Measurements from ENCODE around the gene GGNBP2. TPM values are rescaled to one million over a fixed set of nuclear protein-coding genes. Genes with fewer than 3 reads are reported as not detected.
A peak's percentile ranks its signal among the peaks of the same experiment; 100 is the strongest.

The GGNBP2 gene
- total and polyA plus RNA-seq, 3 experiments from 2014 or later: 63.3 to 67.0 (median 65.1) TPM

DNA sequence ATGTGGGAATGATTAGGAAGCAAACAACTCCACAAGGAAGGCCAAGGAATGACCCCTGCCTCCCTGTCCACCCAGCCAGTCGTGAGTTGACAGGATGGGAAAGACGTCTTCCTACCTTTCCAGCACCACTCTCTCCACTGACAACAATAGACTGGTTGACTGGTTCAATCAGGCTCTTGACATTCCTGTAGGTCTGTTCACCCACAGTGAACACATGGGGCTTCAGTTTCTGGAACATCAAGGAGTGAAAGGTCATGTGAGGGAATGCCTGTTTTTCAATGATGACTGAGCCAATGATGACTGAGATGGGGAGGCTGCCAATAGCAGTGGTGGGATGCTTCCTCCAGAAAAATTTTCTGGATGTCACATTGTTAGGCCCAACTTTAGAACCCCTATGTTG, 19.6 kb upstream of the GGNBP2 start:
- peaks cover 7 to 64% (median 15%) of the 10 kb centered on the region in 3 donors for H3K36me3 Mint-ChIP-seq
- ChIA-PET CTCF (interaction anchor here (2.9 kb wide), 1 partner anchor 9 kb away, joined by 13 read pairs; the partner anchor contains the start of genes MYO19 and PIGW), POLR2A (no interaction called here)
- no peak overlapping the region for H3K4me3 Mint-ChIP-seq
- no peaks in the 10 kb centered on the region for H3K9me3 Mint-ChIP-seq
- H3K27me3 Mint-ChIP-seq: no peaks in the 10 kb centered on the region
- peaks cover 8 to 12% (median 8%) of the 10 kb centered on the region in 3 donors for H3K4me1 Mint-ChIP-seq
- Histone ChIP-seq H3K36me3 (ENCODE audit: insufficient read depth, low read length) (peaks cover 9% of the 10 kb centered on the region), H3K9me3 (ENCODE audit: low read length) (no peaks in the 10 kb centered on the region), H3K27me3 (ENCODE audit: insufficient read depth, low read length, poor library complexity, severe bottlenecking) (no peaks in the 10 kb centered on the region), H3K4me1 (ENCODE audit: insufficient read depth, low read length) (no peaks in the 10 kb centered on the region), H3K4me3 (ENCODE audit: low read length) (no peak overlapping the region), H3K27ac (ENCODE audit: low read depth, low read length) (no peak overlapping the region)
- DNase-seq: no peak
- peak overlapping the region in 1 of 8 donors; percentile 51 for H3K27ac Mint-ChIP-seq

DNA sequence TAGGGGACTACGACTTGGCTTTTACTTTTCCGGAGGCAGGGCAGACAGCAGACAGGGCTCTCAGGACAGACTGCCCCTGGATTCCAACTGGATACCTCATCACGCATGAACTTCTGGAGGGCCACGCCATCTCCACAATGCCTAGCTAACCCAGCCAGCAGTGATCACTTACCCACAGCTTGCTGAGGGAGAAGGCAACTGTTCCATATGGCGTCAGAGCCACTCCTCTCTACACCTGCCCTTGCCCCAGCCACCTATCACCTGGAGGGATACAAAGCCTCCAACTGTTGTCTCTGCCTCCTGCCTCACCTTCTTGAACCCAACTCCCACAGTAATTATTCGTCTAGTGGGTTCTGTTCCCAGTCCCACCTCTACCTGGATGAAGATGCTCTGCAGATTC, 18.8 kb upstream of the GGNBP2 start:
- Mint-ChIP-seq H3K4me3 (no peak overlapping the region), H3K27me3 (no peaks in the 10 kb centered on the region), H3K4me1 (peaks cover 8 to 12% (median 8%) of the 10 kb centered on the region in 3 donors), H3K36me3 (peaks cover 0 to 59% (median 9%) of the 10 kb centered on the region in 3 donors), H3K27ac (no peak overlapping the region), H3K9me3 (no peaks in the 10 kb centered on the region)
- no peak overlapping the region for H3K4me3 ChIP-seq (ENCODE audit: low read length)
- H3K36me3 ChIP-seq (ENCODE audit: insufficient read depth, low read length): peaks cover 9% of the 10 kb centered on the region
- no peaks in the 10 kb centered on the region for H3K4me1 ChIP-seq (ENCODE audit: insufficient read depth, low read length)
- POLR2A ChIA-PET: no interaction called here
- H3K27ac ChIP-seq (ENCODE audit: low read depth, low read length): no peak overlapping the region
- H3K9me3 ChIP-seq (ENCODE audit: low read length): no peaks in the 10 kb centered on the region
- DNase-seq: no peak
- CTCF ChIA-PET: no interaction called here
- H3K27me3 ChIP-seq (ENCODE audit: insufficient read depth, low read length, poor library complexity, severe bottlenecking): no peaks in the 10 kb centered on the region

DNA sequence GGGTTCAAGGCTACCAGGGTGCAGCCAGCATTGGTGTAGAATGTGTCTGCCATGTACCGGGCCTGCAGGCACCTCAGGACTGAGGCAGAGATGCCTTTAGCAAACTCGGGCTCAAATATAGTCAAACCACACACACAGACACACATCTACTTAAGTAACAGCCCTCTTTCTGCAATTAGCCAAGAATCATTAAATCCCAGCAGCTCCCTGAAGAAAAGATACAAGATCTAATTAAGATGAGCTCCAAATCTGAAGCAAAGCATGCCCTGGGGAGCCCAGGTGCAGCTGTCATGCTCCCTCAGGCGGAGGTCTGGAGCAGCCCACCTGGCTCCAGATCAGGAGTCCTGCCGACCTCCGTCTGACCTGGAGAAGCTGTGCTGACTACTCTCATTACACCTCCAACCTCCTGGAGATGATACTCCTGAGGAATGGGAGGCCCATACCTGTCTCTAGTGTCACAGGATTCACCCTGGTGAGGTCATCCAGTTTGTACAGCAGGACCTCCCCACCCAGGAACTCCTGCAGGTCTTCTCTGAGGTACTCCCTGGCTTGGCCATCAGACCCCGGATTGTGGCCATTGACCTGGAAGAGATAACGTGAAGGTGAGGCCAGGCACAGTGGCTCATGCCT, 17.0 kb upstream of the GGNBP2 start:
- Mint-ChIP-seq H3K27ac (peak overlapping the region in 1 of 8 donors; percentile 8), H3K36me3 (peaks cover 0 to 60% (median 11%) of the 10 kb centered on the region in 3 donors)
- POLR2A ChIA-PET: no interaction called here

DNA sequence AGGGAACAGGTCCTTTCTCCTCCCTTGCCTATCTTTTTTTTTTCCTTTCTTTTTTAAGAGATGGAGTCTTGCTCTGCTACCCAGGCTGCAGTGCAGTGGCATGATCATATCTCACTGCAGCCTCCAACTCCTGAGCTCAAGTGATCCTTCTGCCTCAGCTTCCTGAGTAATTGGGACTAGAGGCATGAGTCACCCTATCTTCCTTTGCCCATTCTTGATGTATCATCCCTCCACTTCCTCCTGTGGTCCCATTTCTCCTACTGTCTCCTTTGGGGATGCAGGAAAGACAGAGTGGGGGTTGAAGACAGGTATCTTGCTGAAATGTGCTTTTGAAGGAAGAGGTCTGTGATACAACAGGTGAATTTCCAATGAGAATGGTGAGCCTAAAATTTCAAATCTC, 15.6 kb upstream of the GGNBP2 start:
- peaks cover 10 to 21% (median 15%) of the 10 kb centered on the region in 3 donors for H3K4me1 Mint-ChIP-seq
- Histone ChIP-seq H3K4me3 (ENCODE audit: low read length) (no peak overlapping the region), H3K27ac (ENCODE audit: low read depth, low read length) (no peak overlapping the region), H3K36me3 (ENCODE audit: insufficient read depth, low read length) (peaks cover 9% of the 10 kb centered on the region), H3K27me3 (ENCODE audit: insufficient read depth, low read length, poor library complexity, severe bottlenecking) (no peaks in the 10 kb centered on the region), H3K9me3 (ENCODE audit: low read length) (no peaks in the 10 kb centered on the region), H3K4me1 (ENCODE audit: insufficient read depth, low read length) (peaks cover 7% of the 10 kb centered on the region)
- H3K36me3 Mint-ChIP-seq: peaks cover 0 to 59% (median 10%) of the 10 kb centered on the region in 3 donors
- H3K27me3 Mint-ChIP-seq: no peaks in the 10 kb centered on the region
- H3K4me3 Mint-ChIP-seq: no peak overlapping the region
- H3K9me3 Mint-ChIP-seq: no peaks in the 10 kb centered on the region
- no peak for DNase-seq
- POLR2A ChIA-PET: no interaction called here
- CTCF ChIA-PET: no interaction called here
- H3K27ac Mint-ChIP-seq: peak overlapping the region in 3 of 8 donors; percentile 5 to 72 (median 58)

More for the DNA sequence above, 17.0 kb upstream of the GGNBP2 start:
- peaks cover 8 to 12% (median 9%) of the 10 kb centered on the region in 3 donors for H3K4me1 Mint-ChIP-seq
- H3K4me3 ChIP-seq (ENCODE audit: low read length): no peak overlapping the region
- H3K27ac ChIP-seq (ENCODE audit: low read depth, low read length): no peak overlapping the region
- H3K4me1 ChIP-seq (ENCODE audit: insufficient read depth, low read length): no peaks in the 10 kb centered on the region
- H3K9me3 ChIP-seq (ENCODE audit: low read length): no peaks in the 10 kb centered on the region
- CTCF ChIA-PET: no interaction called here
- H3K27me3 ChIP-seq (ENCODE audit: insufficient read depth, low read length, poor library complexity, severe bottlenecking): no peaks in the 10 kb centered on the region
- no peak for DNase-seq
- H3K9me3 Mint-ChIP-seq: no peaks in the 10 kb centered on the region
- H3K36me3 ChIP-seq (ENCODE audit: insufficient read depth, low read length): peaks cover 9% of the 10 kb centered on the region
- no peaks in the 10 kb centered on the region for H3K27me3 Mint-ChIP-seq
- no peak overlapping the region for H3K4me3 Mint-ChIP-seq

DNA sequence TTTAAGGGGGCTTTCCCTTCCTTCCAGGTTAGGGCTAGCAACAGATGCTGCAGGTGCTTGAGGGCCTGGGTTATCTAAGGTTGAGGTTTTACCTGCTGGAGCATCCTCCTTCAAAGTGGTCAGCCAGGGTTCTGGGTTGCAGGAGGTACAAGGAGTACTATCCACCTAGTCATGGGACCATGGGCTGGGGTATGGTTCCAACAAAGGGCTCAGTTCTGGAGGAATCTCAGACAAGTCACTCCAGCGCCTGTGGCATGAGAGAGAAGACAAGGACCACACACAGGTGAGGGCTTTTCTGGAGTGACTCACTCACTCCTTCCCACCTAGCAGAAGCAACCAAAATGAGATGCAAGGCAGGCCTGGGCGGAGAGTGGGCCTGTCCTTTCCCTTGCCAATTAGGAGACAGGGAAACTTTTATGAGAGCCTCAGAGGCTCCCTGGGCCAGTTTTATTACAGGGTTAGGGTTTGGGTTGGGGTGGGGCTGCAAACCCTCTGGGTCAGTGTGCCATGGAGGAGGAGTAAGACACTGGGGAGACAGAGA, 12.2 kb upstream of the GGNBP2 start:
- H3K27me3 Mint-ChIP-seq: no peaks in the 10 kb centered on the region
- H3K27ac Mint-ChIP-seq: peak overlapping the region in 5 of 8 donors; percentile 6 to 94 (median 23)
- H3K27me3 ChIP-seq (ENCODE audit: insufficient read depth, low read length, poor library complexity, severe bottlenecking): no peaks in the 10 kb centered on the region
- no peak overlapping the region for H3K4me3 ChIP-seq (ENCODE audit: low read length)
- DNase-seq: no peak
- H3K9me3 ChIP-seq (ENCODE audit: low read length): no peaks in the 10 kb centered on the region
- H3K36me3 ChIP-seq (ENCODE audit: insufficient read depth, low read length): peaks cover 5% of the 10 kb centered on the region
- H3K9me3 Mint-ChIP-seq: no peaks in the 10 kb centered on the region
- H3K27ac ChIP-seq (ENCODE audit: low read depth, low read length): no peak overlapping the region
- POLR2A ChIA-PET: no interaction called here
- H3K4me1 ChIP-seq (ENCODE audit: insufficient read depth, low read length): peaks cover 16% of the 10 kb centered on the region
- H3K4me3 Mint-ChIP-seq: peak overlapping the region in 5 of 7 donors; percentile 17 to 97 (median 74)
- CTCF ChIA-PET: no interaction called here
- H3K36me3 Mint-ChIP-seq: peaks cover 0 to 48% (median 3%) of the 10 kb centered on the region in 3 donors
- peaks cover 17 to 37% (median 17%) of the 10 kb centered on the region in 3 donors for H3K4me1 Mint-ChIP-seq

DNA sequence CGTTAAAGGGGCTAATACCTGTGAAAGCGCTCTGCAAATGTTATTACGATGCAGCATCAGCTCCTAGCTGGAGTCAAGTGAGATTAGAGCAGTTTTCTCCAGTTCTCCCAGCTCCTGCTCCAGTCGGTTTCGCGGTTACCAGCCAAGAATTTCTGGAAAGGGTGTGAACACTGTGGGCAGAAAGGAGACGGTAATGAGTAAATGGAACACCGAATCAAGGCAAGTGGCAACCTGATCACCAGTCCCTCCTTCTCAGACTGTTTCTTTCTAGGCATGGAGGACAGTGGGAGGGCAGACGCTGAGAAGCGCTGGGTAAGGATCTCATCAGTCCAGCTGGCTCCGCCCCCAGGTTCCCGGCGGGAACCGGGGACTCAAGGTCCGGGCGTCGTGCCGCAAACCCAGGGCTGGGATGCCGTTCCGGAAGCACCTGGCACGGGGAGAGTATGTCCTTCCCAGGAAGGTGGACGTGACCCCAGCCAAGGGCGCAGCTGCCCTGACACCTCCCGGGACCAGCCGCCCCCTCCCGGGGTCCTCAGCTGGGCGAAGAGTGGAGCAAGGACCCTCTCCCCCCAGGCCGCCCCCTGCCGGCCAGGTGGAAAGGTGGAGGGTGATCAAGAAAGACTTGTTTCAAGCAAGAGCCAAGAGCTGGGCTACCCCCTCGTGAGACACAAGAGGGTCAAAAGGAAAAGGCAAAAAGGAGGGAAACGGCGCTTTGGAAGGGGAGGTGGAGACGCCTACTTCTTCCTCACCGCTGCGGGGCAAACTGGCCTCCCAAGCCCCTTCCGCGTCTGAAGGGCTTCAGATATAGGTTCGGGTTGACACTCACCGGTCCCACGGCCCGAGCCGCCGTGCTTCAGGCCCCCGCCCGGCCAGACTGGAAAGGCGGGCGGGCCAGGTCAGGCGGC, 10.5 kb upstream of the GGNBP2 start:
- peak in 2 of 5 donors; percentile 38 to 73 for DNase-seq
- Mint-ChIP-seq H3K27ac (peak overlapping the region; percentile 94 to 99 (median 98)), H3K9me3 (no peaks in the 10 kb centered on the region), H3K4me1 (peaks cover 17 to 37% (median 17%) of the 10 kb centered on the region in 3 donors), H3K27me3 (no peaks in the 10 kb centered on the region), H3K36me3 (peaks cover 0 to 41% (median 7%) of the 10 kb centered on the region in 3 donors), H3K4me3 (peak overlapping the region; percentile 92 to 99 (median 97))
- Histone ChIP-seq H3K27me3 (ENCODE audit: insufficient read depth, low read length, poor library complexity, severe bottlenecking) (no peaks in the 10 kb centered on the region), H3K27ac (ENCODE audit: low read depth, low read length) (peak overlapping the region; percentile 95), H3K36me3 (ENCODE audit: insufficient read depth, low read length) (no peaks in the 10 kb centered on the region), H3K9me3 (ENCODE audit: low read length) (no peaks in the 10 kb centered on the region), H3K4me3 (ENCODE audit: low read length) (peak overlapping the region; percentile 87), H3K4me1 (ENCODE audit: insufficient read depth, low read length) (peaks cover 16% of the 10 kb centered on the region)
- ChIA-PET POLR2A (interaction anchor here (1.0 to 4.6 kb wide), 5 partner anchors 11 to 341 kb away, joined by 3 to 56 read pairs (median 7); partner anchors contain the start of genes GGNBP2, MRM1 and ZNHIT3), CTCF (interaction anchor here (0.7 to 3.0 kb wide), 7 partner anchors 10 to 68 kb away, joined by 3 to 24 read pairs (median 6); partner anchors contain the start of genes GGNBP2 and MRM1)

DNA sequence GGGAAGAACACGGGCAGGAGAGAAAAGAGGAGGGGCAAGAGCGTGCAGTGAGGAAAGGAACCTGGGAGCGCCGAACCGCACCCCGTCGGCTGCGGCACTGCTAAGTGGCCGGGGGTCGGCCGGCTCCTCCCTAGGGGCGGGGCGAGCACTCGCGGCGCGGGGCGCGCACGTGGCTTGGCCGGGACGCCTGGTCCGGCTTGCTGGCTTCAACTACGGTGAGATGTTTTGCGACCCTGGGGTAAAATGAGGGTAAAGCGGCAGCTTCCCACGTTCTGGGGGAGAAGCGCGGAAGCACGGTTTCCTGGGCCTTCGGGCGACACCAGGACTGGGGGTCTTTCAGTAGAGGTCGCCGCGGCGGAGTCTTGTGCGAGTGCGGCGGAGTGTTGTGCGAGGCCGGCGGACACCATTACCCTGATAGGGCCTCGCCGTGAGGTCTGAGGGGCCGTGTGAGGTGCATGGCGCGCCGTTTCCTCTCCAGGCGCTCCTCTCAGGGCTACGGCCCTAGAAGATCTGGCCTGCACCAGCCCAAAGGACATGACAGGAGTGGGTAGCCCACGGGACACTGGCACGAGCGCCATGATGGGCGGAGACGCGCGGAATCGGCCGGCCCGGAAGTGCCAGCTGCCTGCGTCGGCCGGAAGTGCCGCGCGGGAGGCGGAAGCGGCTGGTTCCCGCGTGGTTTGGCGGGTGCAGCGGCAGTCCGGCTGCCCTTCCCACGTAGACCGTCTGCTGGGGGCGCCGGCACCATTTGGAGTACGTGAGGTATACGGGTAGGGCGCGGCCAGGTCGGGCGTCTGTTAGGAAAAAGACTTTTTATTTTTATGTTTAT, 9.7 kb upstream of the GGNBP2 start, which contains the start of the genes MYO19 and PIGW:
MYO19 (minus strand) TSS at position 29 of the 829 bp plus-strand sequence. CDS start 2,330 bp downstream, outside the sequence.
PIGW (plus strand) TSS at position 148 of the 829 bp plus-strand sequence. CDS start 2,115 bp downstream, outside the sequence.
- POLR2A ChIA-PET: interaction anchor here (0.6 to 4.6 kb wide), 6 partner anchors 10 to 350 kb away, joined by 3 to 56 read pairs (median 6); partner anchors contain the start of genes GGNBP2, MRM1 and ZNHIT3
- H3K27me3 ChIP-seq (ENCODE audit: insufficient read depth, low read length, poor library complexity, severe bottlenecking): no peaks in the 10 kb centered on the region
- no peaks in the 10 kb centered on the region for H3K36me3 ChIP-seq (ENCODE audit: insufficient read depth, low read length)
- no peaks in the 10 kb centered on the region for H3K9me3 Mint-ChIP-seq
- H3K4me3 Mint-ChIP-seq: peak within 1 kb of the TSS; percentile 92 to 99 (median 97)
- peaks cover 0 to 37% (median 10%) of the 10 kb centered on the region in 3 donors for H3K36me3 Mint-ChIP-seq
- peak within 1 kb of the TSS; percentile 87 for H3K4me3 ChIP-seq (ENCODE audit: low read length)
- peaks cover 16% of the 10 kb centered on the region for H3K4me1 ChIP-seq (ENCODE audit: insufficient read depth, low read length)
- H3K27ac Mint-ChIP-seq: peak within 1 kb of the TSS; percentile 94 to 99 (median 98)
- no peaks in the 10 kb centered on the region for H3K27me3 Mint-ChIP-seq
- H3K9me3 ChIP-seq (ENCODE audit: low read length): no peaks in the 10 kb centered on the region
- H3K27ac ChIP-seq (ENCODE audit: low read depth, low read length): peak within 1 kb of the TSS; percentile 95
- peak; percentile 78 to 88 (median 84) for DNase-seq
- CTCF ChIA-PET: interaction anchor here (0.6 to 3.0 kb wide), 7 partner anchors 10 to 726 kb away, joined by 3 to 24 read pairs (median 6); partner anchors contain the start of genes GGNBP2, MRM1 and TAF15
- peaks cover 17 to 37% (median 21%) of the 10 kb centered on the region in 3 donors for H3K4me1 Mint-ChIP-seq
